Cardiac fibroblast (primary cell): ENCODE results near the gene CALR3.
"Not testable (repeated sequence)": the region's sequence is repeated elsewhere in the genome, so short reads cannot be mapped to it uniquely, and the experiment has no call there.

ENCODE experiments used
- DNase-seq, 2 donors: peaks; one replicate each; pipeline versions ENCODE4 v3.0.0 to v3.0.0-alpha.2; 2010; ENCODE audit warnings: low read depth in 2 of 2
- H3K4me3 ChIP-seq, 2 donors: replicated peaks in 1 of 2; 1 replicate in 1 of 2; 2 replicates in 1 of 2; pipeline ENCODE4 v1.5.1; 2011; ENCODE audit warnings: low read depth in 2 of 2, low read length in 2 of 2, mild to moderate bottlenecking in 2 of 2, moderate library complexity in 1 of 2
- CTCF ChIP-seq: IDR thresholded peaks from one replicate; pipeline ENCODE4 v1.5.1; 2011; ENCODE audit warnings: low read depth, mild to moderate bottlenecking, low read length, inconsistent platforms

The CALR3 gene

GRCh38 chr19:16449330-16449961 lies 46.5 kb downstream of the CALR3 start:
- no peak overlapping the region for H3K4me3 ChIP-seq
- peak; percentile 24 to 57 for DNase-seq
- TF ChIP-seq CTCF = no peak

- not testable (repeated sequence) for H3K4me3 ChIP-seq, DNase-seq
Observed at GRCh38 chr19:16448872-16449271, 47.1 kb downstream of the CALR3 start.

- TF ChIP-seq CTCF = no peak
- DNase-seq = peak; percentile 86 to 96
- no peak overlapping the region for H3K4me3 ChIP-seq
Observed at GRCh38 chr19:16446724-16447368, 49.1 kb downstream of the CALR3 start.

GRCh38 chr19:16446108-16446723 lies 49.8 kb downstream of the CALR3 start:
- DNase-seq = no peak
- no peak for TF ChIP-seq CTCF
- H3K4me3 ChIP-seq = no peak overlapping the region

GRCh38 chr19:16445238-16446107 lies 50.5 kb downstream of the CALR3 start:
- no peak for TF ChIP-seq CTCF
- no peak overlapping the region for H3K4me3 ChIP-seq
- DNase-seq = peak in 1 of 2 donors; percentile 71

GRCh38 chr19:16444269-16444600 lies 51.7 kb downstream of the CALR3 start:
- TF ChIP-seq CTCF = no peak
- no peak for DNase-seq
- H3K4me3 ChIP-seq = no peak overlapping the region
